ENCODE results near the gene ADAM12. TPM values are rescaled to one million over a fixed set of nuclear protein-coding genes. Genes with fewer than 3 reads are reported as not detected.

The ADAM12 gene, protein sequence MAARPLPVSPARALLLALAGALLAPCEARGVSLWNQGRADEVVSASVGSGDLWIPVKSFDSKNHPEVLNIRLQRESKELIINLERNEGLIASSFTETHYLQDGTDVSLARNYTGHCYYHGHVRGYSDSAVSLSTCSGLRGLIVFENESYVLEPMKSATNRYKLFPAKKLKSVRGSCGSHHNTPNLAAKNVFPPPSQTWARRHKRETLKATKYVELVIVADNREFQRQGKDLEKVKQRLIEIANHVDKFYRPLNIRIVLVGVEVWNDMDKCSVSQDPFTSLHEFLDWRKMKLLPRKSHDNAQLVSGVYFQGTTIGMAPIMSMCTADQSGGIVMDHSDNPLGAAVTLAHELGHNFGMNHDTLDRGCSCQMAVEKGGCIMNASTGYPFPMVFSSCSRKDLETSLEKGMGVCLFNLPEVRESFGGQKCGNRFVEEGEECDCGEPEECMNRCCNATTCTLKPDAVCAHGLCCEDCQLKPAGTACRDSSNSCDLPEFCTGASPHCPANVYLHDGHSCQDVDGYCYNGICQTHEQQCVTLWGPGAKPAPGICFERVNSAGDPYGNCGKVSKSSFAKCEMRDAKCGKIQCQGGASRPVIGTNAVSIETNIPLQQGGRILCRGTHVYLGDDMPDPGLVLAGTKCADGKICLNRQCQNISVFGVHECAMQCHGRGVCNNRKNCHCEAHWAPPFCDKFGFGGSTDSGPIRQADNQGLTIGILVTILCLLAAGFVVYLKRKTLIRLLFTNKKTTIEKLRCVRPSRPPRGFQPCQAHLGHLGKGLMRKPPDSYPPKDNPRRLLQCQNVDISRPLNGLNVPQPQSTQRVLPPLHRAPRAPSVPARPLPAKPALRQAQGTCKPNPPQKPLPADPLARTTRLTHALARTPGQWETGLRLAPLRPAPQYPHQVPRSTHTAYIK
- total RNA-seq (2014; rRNA removed; shearing (Covaris generic)) = 43.4 and 76.1 TPM in 2 replicates

DNA sequence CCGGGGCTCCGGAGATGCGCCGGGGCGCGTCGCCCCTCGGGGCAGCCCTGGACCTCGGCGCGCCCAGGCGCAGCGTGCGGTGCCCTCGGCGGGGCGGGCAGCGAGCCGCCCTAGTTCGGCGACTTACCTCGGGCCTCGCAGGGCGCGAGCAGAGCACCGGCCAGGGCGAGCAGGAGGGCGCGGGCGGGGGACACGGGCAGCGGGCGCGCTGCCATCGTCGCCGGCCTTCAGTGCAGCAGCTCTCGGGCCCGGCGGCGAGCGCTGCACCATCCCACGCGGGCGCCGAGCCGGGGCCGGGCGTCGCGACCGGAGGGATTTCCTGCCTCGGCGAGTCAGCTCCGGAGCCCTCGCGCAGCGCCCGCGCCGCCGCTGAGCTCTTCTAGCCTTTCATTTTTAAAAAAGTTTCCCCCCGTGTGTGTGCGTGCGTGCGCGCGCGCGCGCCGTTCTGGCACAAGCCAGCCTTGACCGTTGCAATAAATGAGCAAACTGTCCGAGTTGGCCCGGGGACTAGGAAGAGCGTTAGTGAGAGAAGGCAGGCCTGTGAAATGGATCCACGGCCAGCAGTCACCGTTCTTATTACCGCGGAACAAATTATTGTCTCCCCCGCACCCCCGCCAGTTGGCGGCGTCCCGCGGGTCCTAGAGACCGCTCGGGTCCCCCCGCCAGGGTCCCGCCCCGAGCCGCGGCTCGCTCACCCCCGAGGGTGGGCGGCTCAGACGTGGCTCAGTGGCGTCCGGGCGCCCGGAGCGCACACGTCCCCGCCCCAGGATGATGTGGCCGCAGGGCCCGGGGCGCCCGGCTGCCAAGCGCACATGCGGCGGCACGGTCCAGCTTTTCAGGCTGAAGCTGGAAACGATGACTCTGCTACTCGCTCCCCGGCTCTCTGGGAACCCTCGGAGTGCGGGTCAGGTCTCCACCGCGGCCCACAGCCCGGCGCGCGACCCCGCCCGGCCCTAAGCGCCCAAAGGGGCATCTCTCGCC is at the start of gene ADAM12:
Gene ADAM12, minus strand, starts transcription at position 547 of the 981 bp plus-strand sequence. Its CDS starts 332 bp downstream, at position 215.
- peak; percentile 72 for DNase-seq (ENCODE audit: low read depth)

DNA sequence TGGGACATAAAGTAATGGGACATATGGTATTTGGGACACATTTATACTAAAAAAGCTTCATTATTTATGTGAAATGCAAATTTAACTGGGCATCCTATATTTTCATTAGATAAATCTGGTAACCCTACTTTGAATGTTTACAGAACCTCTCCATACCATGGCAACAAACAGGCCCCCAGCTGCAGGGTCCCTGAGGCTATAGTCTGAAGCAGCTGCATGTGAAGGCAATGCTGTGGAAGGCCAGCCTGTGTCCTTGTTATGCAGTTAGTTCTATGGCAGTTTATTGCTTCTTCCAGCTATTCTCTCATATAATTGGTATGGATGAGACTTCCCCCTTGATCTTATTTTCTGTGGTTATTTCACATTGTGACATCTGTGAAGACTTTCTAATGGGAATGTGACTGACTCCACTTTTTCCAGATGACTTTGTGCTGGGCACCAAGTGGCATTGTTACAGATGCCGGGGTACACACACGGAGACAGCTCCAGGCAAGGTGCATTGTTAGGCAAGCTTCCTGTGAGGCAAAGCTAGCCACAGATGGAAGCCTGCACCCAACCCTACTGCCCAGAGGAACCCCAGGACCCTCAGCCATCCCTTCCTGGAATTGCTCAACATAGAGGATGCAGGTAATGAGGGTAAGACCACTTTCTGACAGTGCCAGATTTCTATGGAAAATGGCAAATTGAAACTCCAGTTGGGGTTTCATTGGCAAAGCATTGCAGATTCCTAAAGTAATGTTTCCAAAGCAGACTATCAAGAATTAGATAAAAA is 49.5 kb upstream of the ADAM12 start:
- DNase-seq (ENCODE audit: low read depth) = no peak

DNA sequence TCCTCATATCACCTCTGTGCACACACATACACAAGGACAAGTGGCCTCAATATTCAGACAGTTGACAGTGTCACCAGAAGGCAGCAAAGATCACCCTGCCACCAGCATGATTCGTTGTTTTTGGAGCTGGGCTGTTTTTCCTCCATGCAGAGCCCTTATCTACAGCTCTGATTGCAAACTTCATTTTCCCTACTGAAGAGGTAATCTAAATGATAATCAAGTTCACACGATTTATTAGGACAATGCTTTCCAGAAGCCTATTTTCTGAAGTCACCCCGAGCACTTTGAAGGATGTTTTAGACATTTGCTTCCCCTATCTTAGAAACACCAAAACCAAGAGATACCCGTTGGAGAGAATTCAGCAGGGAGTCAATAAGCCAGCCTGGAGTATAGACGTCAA is 46.0 kb upstream of the ADAM12 start:
- DNase-seq (ENCODE audit: low read depth) = no peak

DNA sequence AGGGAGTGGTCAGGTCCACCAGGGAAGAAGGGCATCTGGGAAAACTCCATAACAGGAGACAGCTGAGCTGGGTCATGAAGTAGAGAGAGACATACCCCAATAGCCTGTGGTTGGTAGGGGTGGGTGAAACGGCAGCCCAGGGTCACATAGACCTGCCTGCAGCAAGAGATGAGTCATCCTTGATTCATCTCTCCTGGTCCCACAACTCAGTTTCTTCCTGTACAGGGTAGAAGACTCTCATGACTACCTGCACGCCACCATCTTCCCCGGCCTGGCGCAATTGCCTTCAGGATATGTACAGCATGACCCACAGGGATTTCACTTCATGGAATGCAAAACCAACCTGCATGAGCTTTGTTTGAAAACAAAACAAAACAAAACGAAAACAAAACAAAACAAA is 45.1 kb upstream of the ADAM12 start:
- peak; percentile 97 for DNase-seq (ENCODE audit: low read depth)

DNA sequence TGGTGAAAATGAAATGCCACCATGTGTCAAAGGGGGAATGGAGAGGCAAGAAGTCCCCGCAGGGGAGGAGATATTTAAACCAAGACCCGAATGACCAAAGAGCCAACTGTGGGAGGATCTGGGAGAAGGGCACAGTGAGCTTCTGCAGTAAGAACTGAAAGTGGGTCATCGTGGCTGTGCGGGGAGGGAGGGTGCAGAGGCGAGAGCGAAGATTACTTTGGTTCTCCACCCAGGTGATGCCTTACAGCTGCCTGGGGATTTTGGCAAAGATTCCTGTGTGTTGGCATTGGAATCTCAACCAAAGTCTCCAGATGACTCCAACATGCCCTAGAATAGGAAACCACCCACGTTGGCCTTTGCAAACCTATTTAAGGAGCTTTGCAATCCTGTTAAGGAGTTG is 44.2 kb upstream of the ADAM12 start:
- DNase-seq (ENCODE audit: low read depth) = peak; percentile 23

DNA sequence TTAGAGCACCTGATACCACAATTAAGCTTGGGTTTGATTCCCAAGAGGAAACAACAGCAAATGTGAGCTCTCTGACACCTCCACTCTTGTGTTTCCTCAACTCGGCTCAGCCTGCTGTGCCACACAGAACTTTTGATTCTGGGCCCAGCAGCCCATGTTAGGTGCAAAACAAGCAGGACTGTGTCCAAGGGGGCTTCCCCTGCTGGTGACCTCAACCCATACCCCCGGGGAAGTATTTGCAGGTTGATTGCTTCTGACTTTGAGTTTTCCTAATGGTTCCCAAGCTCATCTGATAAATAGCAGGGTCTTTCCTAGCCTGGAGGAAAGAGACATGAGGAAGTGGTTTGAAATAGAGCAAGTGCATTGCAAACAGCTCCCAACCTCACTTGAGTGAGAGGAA is 43.5 kb upstream of the ADAM12 start:
- no peak for DNase-seq (ENCODE audit: low read depth)

DNA sequence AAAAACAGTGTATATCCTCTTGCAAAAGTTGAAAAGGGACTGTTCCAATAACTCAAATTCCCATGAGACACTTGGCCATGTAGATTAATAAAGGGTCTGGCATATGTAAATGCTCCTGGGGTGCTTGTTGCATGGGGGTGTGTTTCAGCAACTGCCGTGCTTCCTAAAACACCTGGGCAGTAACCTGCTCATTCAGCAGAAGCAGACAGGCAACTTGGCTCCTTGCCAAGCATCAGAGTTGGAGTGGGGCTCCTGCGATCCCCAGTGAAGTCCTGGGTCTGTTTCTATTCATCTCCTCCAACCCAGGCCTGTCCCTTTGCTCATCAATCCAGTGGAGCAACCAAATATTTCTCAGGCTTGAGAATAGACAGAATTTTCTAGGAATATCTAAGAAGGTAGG is 42.2 kb upstream of the ADAM12 start:
- DNase-seq (ENCODE audit: low read depth) = no peak

DNA sequence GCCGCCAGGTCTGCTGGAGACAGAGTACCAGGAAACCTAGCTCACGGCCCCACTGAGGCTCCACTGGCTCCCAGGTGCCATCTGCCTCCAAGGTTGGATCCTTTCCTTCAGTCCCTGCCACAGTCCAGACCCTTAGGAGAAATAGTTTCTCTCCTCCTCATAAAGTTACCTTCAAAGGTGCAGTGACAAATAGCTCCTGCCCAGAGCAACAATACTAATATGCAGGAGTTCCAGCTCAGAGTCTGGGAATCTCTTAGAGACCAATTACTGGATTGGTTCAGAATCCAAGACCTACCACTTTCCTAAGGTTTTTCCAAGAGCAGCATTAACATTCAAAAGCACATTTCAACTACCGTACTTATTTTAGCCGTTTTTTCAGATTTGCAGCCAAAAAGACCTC is 41.0 kb upstream of the ADAM12 start:
- no peak for DNase-seq (ENCODE audit: low read depth)

DNA sequence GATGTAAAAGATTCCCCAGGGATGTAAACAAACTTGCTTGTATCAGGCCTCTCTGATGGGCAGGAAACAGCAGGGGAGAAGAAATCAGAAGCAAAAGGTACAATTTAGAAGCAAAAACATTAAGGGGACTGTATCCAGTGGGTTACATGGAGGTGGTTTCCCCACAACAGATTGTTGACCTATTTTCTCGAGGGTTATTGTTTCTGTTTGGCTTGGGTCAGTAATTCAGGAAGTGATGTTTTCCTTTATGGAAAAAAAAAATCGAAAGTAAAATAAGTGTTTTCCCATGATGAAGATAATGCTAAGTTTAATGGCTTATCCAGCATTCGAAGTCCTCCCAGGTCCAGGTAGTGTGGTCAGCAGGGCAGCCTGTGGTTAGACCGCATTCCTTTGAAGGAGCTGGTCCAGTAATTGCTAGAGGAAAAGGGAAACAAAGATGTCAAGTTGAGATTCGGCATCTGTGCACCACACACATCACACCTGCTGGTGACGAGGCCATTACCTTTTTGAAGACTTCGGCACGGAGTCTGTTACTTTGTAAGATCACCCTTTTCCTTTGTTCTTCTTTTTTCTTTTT is 37.3 kb upstream of the ADAM12 start:
- DNase-seq (ENCODE audit: low read depth) = peak; percentile 86

DNA sequence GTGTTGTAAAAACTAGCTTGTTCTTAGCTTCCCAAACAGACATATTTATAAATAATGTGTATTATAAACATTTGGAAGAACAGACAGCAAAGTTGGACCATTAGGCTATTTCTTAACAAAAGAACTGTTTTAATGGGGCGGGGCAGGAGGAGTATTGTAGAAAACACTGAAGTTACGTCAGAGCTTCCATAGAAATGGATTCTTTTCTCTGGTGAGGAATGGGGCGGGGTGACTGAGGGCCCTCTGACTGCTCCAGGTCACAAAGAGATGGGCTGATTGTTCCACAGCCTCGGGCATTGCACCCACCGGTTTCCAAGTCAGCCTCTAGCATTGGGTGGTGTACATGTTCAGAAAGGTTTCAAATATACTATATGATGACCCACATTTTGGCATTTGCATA is 36.8 kb upstream of the ADAM12 start:
- no peak for DNase-seq (ENCODE audit: low read depth)

DNA sequence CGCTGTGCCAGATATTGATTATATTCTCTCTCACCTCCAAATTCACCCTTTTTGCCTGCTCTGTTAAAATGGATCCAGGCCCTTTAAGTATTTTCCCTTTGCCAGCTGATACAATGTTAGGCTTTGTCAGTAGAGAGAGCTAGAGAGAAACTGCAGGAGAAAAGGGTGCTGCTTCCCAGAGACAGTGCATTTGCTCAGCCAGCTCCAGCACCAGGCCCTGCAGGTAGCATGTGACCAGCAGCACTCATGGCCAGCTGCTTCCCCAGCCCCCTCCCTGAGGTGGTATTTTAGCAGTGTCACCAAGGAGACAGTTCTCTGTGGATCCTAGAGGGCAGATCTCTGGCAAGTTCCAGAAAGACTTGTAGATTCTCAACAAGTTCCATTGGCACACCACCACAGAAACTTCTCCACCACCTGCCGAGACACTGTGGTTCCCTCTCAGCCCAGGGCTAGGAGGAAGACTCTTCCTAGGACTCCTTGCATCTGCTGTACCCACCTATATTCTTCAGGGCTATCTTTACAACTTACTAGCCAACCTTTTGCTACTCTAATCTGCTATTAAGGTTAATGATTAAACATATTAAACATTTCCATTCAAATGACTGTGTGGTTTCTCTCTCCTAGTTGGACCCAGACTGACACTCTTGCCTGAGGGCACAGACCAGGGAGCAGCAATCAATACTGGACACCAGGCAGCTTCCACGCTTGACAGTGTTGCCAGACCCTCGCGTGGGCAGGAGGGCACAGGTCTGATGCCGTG is 35.6 kb upstream of the ADAM12 start:
- no peak for DNase-seq (ENCODE audit: low read depth)

DNA sequence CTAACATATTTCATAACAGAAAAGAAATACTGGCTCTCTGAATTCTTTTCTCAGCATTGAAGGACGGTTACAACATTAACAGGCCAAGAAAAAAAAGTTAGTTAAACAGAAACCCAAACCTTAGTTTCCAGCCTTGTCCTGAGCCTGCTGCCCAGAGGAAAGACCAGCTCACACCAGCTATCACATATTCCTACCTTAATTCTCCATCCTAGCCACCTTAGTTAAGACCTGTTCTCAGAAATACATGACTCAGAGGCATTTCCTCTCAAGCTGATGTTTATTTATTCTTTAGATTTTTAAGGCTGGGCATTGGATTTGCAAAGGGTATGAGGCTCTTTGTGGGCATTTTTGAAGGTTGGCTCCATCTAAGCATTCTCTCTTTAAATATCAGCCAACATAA is 34.3 kb upstream of the ADAM12 start:
- DNase-seq (ENCODE audit: low read depth) = peak; percentile 86

DNA sequence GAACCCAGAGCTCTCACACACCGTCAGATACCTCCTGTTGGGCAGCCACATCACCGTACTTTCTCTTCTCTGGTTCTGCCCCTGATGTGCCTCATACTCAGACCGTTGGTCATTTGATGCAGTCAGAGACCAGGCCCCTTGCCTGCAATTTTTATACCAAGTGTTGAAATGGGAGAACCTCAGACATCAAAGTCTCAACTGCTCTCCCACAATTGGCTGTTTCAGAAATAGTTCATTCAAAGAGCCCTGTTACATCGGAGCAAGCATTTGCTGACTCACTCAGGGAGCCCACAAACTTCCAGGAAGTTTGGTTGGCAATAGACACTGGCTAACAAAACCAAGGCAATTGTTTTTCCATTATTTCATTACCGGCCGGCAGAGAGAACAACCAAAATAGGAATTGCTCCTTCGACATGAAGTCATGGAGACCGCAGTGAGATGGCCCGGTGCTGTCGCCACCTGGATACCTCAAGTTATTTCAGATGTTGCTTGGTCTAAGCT is 33.5 kb upstream of the ADAM12 start:
- peak; percentile 100 for DNase-seq (ENCODE audit: low read depth)

DNA sequence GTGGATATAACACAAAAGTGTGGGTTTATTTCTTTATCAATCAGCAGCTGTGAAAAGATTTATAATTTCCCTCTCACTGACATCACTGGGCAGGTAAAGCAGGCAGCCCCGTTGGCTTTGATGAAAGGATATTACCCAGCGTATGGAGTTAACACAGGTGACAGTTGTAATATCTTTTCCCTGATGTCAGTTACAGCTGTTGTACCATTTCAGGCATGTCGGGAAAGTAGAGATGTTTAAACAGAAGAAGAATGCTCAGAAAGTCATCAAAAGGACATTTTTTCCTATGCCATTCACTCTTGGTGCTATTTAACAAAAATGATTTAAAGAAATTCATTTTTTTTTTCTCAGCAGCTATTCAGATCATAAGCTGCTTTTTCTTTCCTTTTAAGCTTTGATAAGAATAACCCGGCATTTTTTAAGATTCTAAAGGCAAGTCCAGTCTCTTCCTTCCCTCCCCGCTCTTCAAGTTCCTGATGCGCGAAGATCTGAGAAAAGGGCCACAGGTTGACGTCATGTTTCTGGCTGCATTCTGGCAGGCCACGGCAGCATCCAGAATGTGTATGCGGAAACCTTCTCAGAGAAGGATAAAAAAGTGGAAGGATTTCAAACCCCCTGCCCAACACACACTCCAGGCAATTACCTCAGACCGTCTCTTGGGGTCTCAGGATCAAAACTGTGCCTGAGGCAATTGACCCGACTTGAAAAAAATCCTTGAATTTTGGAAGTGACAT is 32.5 kb upstream of the ADAM12 start:
- peak; percentile 73 for DNase-seq (ENCODE audit: low read depth)

DNA sequence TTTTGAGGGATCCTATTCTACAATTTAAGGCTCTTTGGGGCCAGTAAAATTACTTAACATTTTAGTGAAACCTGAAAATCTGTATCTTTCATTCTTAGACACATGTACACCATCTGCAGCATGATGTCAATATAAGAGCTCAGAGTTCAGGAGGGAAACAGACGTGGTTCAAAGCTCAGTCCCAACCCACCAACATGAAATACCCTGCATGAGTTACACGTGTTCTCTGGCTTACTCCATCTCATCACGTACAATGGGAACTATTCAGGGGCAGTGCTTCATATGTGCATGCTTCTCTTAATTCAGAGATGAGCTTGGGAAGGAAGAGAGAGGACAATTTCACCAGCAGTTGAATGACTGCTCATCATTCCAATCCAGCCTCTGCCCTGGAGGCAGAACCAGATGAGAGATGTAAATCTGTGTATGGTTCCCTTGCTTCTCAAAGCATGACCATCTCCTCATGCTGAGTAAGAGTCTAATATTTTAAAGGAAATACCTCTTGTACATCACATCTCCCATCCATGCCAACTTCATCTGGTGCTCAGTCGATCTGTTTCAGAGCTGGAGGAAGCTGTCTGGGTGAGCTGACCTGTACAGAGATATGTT is 29.0 kb upstream of the ADAM12 start:
- no peak for DNase-seq (ENCODE audit: low read depth)

DNA sequence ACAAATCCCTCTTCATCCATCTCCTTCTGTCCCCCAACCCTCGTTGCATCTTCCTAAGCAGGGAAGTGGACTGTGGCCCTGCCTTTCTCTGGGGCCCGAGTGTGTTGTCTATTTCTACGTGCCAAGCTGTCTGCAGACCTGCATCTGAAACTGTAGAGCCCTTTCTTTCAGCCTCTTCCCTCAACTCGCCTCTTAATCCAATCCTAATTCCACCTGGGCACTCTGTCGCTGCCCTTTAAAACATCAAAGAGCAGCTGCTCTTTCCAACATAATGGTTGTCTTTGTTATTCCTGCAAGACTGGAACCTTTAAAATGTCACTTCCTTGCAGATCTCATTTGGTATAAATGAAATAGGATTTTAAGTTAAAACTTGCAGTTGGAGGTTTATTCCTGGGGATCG is 21.5 kb upstream of the ADAM12 start:
- DNase-seq (ENCODE audit: low read depth) = no peak

DNA sequence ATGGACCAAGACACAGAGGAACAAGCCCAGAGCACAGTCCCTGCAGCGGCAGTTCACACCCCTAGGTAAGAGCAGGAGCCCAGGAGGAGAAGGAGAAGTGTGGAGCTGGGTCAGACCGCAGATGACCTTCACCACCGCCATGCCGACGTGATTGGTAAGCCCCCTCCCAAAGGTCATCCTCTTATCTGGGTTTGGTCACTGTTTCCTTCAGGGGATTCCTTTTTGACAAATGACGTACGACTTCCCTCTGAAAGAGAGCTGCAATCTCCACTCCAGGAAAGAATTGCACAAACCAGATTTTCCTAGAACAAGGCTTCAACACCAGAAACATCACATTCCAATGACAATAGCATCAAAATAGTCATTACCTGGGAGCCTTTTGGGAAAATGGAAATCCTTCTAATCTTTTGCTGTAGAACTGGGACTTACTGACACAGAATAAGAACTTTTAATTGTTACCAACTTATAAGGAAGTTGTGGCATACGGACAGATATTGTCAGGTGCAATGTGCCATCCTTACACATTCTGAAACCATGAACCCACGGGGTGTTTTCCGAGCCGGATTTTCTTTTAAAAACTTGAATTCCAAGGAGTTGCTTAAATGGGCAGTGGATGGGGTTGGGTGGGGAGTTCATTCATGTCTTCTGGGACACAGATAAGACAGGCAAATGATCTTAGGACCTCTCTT is 20.8 kb upstream of the ADAM12 start:
- peak; percentile 22 for DNase-seq (ENCODE audit: low read depth)

DNA sequence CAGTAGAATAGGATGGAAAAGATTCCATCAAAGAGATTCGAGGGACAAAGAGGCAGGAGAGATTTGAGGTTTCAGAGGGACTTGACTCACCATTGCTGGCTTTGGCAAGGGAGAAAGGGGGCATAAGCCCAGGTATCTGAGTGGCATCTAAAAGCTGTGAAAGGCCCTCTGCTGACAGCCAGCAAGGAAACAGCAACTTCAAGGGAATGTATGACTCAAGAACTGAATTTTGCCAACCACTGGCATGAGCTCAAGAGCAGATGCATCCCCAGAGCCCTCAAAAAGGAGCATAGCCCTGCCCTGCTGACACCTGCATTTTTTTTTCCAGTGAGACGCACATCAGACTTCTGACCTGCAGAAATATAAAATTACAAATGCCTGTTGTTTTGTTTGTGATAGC is 19.6 kb upstream of the ADAM12 start:
- peak; percentile 89 for DNase-seq (ENCODE audit: low read depth)

All from M059J (cell line).